Fibroblast of lung (primary cell): ENCODE measurements around the gene APBB1. TPM values are rescaled to one million over a fixed set of nuclear protein-coding genes. Genes with fewer than 3 reads are reported as not detected.
A peak's percentile ranks its signal among the peaks of the same experiment; 100 is the strongest.

ENCODE experiments used
- DNase-seq, 2 donors: peaks; one replicate each; pipeline versions ENCODE4 v3.0.0 to v3.0.0-alpha.2; 2010; ENCODE audit warnings: low read depth in 2 of 2
- H2AFZ ChIP-seq: 2 replicates; pipeline ENCODE4 v1.5.1; 2012; ENCODE audit warnings: low read length, control low read depth, inconsistent platforms
- H3K27ac ChIP-seq: 2 replicates; pipeline ENCODE4 v1.5.1; 2011; ENCODE audit warnings: low read length, control low read depth; ENCODE audit not compliant: insufficient read depth
- H3K27me3 ChIP-seq: 2 replicates; pipeline ENCODE4 v1.5.1; 2011; ENCODE audit warnings: mild to moderate bottlenecking, low read length; ENCODE audit not compliant: control insufficient read depth, insufficient read depth
- H3K36me3 ChIP-seq: 2 replicates; pipeline ENCODE4 v1.5.1; 2011; ENCODE audit warnings: low read length; ENCODE audit not compliant: control insufficient read depth, insufficient read depth
- H3K4me1 ChIP-seq: 2 replicates; pipeline ENCODE4 v1.5.1; 2011; ENCODE audit warnings: low read length; ENCODE audit not compliant: control insufficient read depth, insufficient read depth; ENCODE audit errors: extremely low read depth
- H3K4me2 ChIP-seq: 2 replicates; pipeline ENCODE4 v1.5.1; 2011; ENCODE audit warnings: low read length, control low read depth; ENCODE audit not compliant: insufficient read depth; ENCODE audit errors: extremely low read depth
- H3K4me3 ChIP-seq, 4 experiments: fragments of 200-600 bp in 1 of 4; sonication (generic) in 1 of 4; replicated peaks in 1 of 4; 2 replicates each; pipeline ENCODE4 v1.5.1; 2011 to 2016; ENCODE audit warnings: low read length in 4 of 4, low read depth in 3 of 4, mild to moderate bottlenecking in 3 of 4, control low read depth in 2 of 4, inconsistent platforms in 1 of 4, mixed read lengths in 1 of 4; ENCODE audit not compliant: insufficient read depth in 1 of 4; ENCODE audit errors: control extremely low read depth in 1 of 4
- H3K79me2 ChIP-seq: 2 replicates; pipeline ENCODE4 v1.5.1; 2012; ENCODE audit warnings: mild to moderate bottlenecking, low read length, inconsistent platforms; ENCODE audit not compliant: control insufficient read depth, insufficient read depth
- H3K9ac ChIP-seq: 2 replicates; pipeline ENCODE4 v1.5.1; 2011; ENCODE audit warnings: mild to moderate bottlenecking, low read length, control low read depth; ENCODE audit not compliant: insufficient read depth
- H3K9me3 ChIP-seq: 2 replicates; pipeline ENCODE4 v1.5.1; 2012; ENCODE audit warnings: low read depth, low read length; ENCODE audit not compliant: control insufficient read depth, insufficient read depth
- H4K20me1 ChIP-seq: 2 replicates; pipeline ENCODE4 v1.5.1; 2011; ENCODE audit warnings: low read length; ENCODE audit not compliant: control insufficient read depth, insufficient read depth; ENCODE audit errors: extremely low read depth
- EZH2 ChIP-seq: IDR thresholded peaks from 2 replicates; pipeline ENCODE4 v1.5.1; 2012; ENCODE audit warnings: low read length, control low read depth, mild to moderate bottlenecking; ENCODE audit errors: missing control alignments
- polyA plus RNA-seq, 2 donors: library from polyadenylated mRNA; depleted of rRNA in 1 of 2; stranded (reverse) in 1 of 2; unstranded in 1 of 2; fragments of >200 nt; gene quantifications; 2 replicates each; pipeline ENCODE4 v1.2.1, GENCODE V29; 2011 to 2012; ENCODE audit warnings: missing spikeins in 1 of 2
- total RNA-seq: library from RNA; depleted of rRNA; stranded (reverse); fragments of >200 nt; gene quantifications from 2 replicates; pipeline ENCODE4 v1.2.1, GENCODE V29; 2014
- TF ChIP-seq, protein P1 (sequence below), 2 donors: IDR thresholded peaks in 1 of 2; conservative IDR thresholded peaks in 1 of 2; 1 replicate in 1 of 2; 2 replicates in 1 of 2; pipeline ENCODE4 v1.5.1; 2011 to 2012; ENCODE audit warnings: low read length in 2 of 2, control low read depth in 1 of 2, inconsistent platforms in 1 of 2, low read depth in 1 of 2, mild to moderate bottlenecking in 1 of 2

APBB1 gene
- total and polyA plus RNA-seq, 2 donors (not counting 1 experiment from before 2014, with no cell fraction given): 33.5 to 73.7 TPM

- Histone ChIP-seq H3K9me3 (no peaks in the 10 kb centered on the region), H4K20me1 (no peaks in the 10 kb centered on the region), H3K36me3 (peaks cover 10% of the 10 kb centered on the region), H3K27ac (no peak overlapping the region), H3K4me3 (no peak overlapping the region), H3K9ac (no peak overlapping the region), H3K4me1 (no peaks in the 10 kb centered on the region), H3K4me2 (no peak overlapping the region), H2AFZ (no peak overlapping the region), H3K27me3 (no peaks in the 10 kb centered on the region), H3K79me2 (no peaks in the 10 kb centered on the region)
- no peak for TF ChIP-seq EZH2
- TF ChIP-seq, protein P1, sequence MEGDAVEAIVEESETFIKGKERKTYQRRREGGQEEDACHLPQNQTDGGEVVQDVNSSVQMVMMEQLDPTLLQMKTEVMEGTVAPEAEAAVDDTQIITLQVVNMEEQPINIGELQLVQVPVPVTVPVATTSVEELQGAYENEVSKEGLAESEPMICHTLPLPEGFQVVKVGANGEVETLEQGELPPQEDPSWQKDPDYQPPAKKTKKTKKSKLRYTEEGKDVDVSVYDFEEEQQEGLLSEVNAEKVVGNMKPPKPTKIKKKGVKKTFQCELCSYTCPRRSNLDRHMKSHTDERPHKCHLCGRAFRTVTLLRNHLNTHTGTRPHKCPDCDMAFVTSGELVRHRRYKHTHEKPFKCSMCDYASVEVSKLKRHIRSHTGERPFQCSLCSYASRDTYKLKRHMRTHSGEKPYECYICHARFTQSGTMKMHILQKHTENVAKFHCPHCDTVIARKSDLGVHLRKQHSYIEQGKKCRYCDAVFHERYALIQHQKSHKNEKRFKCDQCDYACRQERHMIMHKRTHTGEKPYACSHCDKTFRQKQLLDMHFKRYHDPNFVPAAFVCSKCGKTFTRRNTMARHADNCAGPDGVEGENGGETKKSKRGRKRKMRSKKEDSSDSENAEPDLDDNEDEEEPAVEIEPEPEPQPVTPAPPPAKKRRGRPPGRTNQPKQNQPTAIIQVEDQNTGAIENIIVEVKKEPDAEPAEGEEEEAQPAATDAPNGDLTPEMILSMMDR (conservative IDR thresholded peaks at IDR 0.05 in 1 of 2, IDR thresholded peaks at IDR 0.05 in 1 of 2; ENCODE audit: low read depth in 1 of 2, low read length in 2 of 2): no peak
- no peak for DNase-seq
Measured at GRCh38 chr11:6403539-6403938, 15.4 kb downstream of the APBB1 start.

DNA sequence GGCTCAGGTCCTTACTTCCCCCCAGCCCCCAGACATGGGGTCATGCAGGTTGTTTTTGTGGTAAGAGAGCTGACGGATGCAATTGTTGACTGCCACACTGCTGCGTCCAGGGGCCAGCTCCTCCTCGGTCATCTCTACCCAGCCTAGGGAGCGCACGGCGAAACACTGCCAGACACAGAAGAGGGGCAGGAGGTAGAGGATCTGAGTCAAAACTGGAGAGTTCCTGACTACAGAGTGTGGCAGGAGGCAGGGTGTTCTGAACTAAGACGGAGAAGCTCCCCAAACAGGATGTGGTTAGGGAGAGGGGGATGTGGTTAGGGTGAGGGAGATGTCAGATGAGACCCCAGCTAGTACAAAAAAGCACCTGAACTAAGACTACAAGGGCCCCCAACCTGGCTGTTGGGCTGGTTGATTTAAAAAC is 16.3 kb downstream of the APBB1 start:
- H3K9ac ChIP-seq: no peak overlapping the region
- H3K4me3 ChIP-seq: no peak overlapping the region

GRCh38 chr11:6402061-6402470 is 16.8 kb downstream of the APBB1 start:
- no peak overlapping the region for H3K4me3 ChIP-seq
- H2AFZ ChIP-seq: no peak overlapping the region
- H3K4me1 ChIP-seq: peaks cover 6% of the 10 kb centered on the region
- no peak for DNase-seq
- no peaks in the 10 kb centered on the region for H3K9me3 ChIP-seq
- H4K20me1 ChIP-seq: no peaks in the 10 kb centered on the region
- no peak overlapping the region for H3K27ac ChIP-seq
- H3K79me2 ChIP-seq: no peaks in the 10 kb centered on the region
- TF ChIP-seq, protein P1 (conservative IDR thresholded peaks at IDR 0.05 in 1 of 2, IDR thresholded peaks at IDR 0.05 in 1 of 2; ENCODE audit: low read depth in 1 of 2, low read length in 2 of 2): no peak
- TF ChIP-seq EZH2: no peak
- peaks cover 10% of the 10 kb centered on the region for H3K36me3 ChIP-seq
- H3K27me3 ChIP-seq: no peaks in the 10 kb centered on the region
- no peak overlapping the region for H3K4me2 ChIP-seq
- H3K9ac ChIP-seq: no peak overlapping the region

More for the DNA sequence above, 16.3 kb downstream of the APBB1 start:
- H3K4me2 ChIP-seq: no peak overlapping the region
- no peaks in the 10 kb centered on the region for H4K20me1 ChIP-seq
- H3K27ac ChIP-seq: no peak overlapping the region
- no peaks in the 10 kb centered on the region for H3K27me3 ChIP-seq
- H3K4me1 ChIP-seq: peaks cover 3% of the 10 kb centered on the region
- TF ChIP-seq EZH2: no peak
- TF ChIP-seq, protein P1 (conservative IDR thresholded peaks at IDR 0.05 in 1 of 2, IDR thresholded peaks at IDR 0.05 in 1 of 2; ENCODE audit: low read depth in 1 of 2, low read length in 2 of 2): no peak
- H3K79me2 ChIP-seq: no peaks in the 10 kb centered on the region
- H3K9me3 ChIP-seq: no peaks in the 10 kb centered on the region
- peaks cover 10% of the 10 kb centered on the region for H3K36me3 ChIP-seq
- no peak overlapping the region for H2AFZ ChIP-seq
- DNase-seq: peak in 1 of 2 donors; percentile 27
